SK-N-MC (cell line): ENCODE measurements around the gene PPP1R12B.
"Not testable (repeated sequence)": the region's sequence is repeated elsewhere in the genome, so short reads cannot be mapped to it uniquely, and the experiment has no call there.

Experiments
- DNase-seq: peaks from one replicate; pipeline ENCODE4 v3.0.0-alpha.2; 2011; ENCODE audit warnings: low read depth, low spot score
- H3K27ac ChIP-seq: fragments of 200-600 bp; sonication (generic); 2 replicates; pipeline ENCODE4 v1.5.1; 2016; ENCODE audit warnings: mixed run types
- H3K36me3 ChIP-seq: fragments of 200-600 bp; sonication (generic); 2 replicates; pipeline ENCODE4 v1.6.1; 2017; ENCODE audit warnings: antibody characterized with exemption, low read length, mixed read lengths; ENCODE audit not compliant: insufficient read depth
- H3K4me3 ChIP-seq: fragments of 200-600 bp; sonication (generic); 2 replicates; pipeline ENCODE4 v1.5.1; 2016
- H3K9ac ChIP-seq: fragments of 200-600 bp; sonication (generic); 2 replicates; pipeline ENCODE4 v1.8.0; 2017; ENCODE audit warnings: mixed run types, mixed read lengths; ENCODE audit not compliant: insufficient read length
- H3K9me3 ChIP-seq: fragments of 200-600 bp; sonication (generic); 2 replicates; pipeline ENCODE4 v1.6.1; 2017; ENCODE audit warnings: low read depth, mild to moderate bottlenecking, antibody characterized with exemption, low read length, moderate library complexity, mixed read lengths
- EZH2 ChIP-seq: fragments of 200-600 bp; sonication (generic); IDR thresholded peaks from one replicate; pipeline ENCODE4 v1.6.1; 2017; ENCODE audit warnings: antibody characterized with exemption
- FOXP2 ChIP-seq: optimal IDR thresholded peaks from 2 replicates; pipeline ENCODE3; 2011; ENCODE audit warnings: mild to moderate bottlenecking, moderate library complexity; ENCODE audit not compliant: insufficient read depth; ENCODE audit errors: extremely low read length, control extremely low read depth
- POLR2AphosphoS5 ChIP-seq: IDR thresholded peaks from 2 replicates; pipeline ENCODE4 v1.6.1; 2012; ENCODE audit warnings: mild to moderate bottlenecking, low read depth, low read length, borderline replicate concordance

Gene PPP1R12B

GRCh38 chr1:202547215-202547614 lies 198.7 kb downstream of the PPP1R12B start:
- no peak overlapping the region for H3K27ac ChIP-seq
- no peaks in the 10 kb centered on the region for H3K36me3 ChIP-seq
- no peak for DNase-seq
- H3K9me3 ChIP-seq, result no peaks in the 10 kb centered on the region
- H3K9ac ChIP-seq, result no peak overlapping the region
- H3K4me3 ChIP-seq, result no peak overlapping the region
- TF ChIP-seq FOXP2 (no peak), EZH2 (no peak), POLR2AphosphoS5 (no peak)

GRCh38 chr1:202550088-202550487 lies 201.6 kb downstream of the PPP1R12B start:
- H3K36me3 ChIP-seq, DNase-seq: not testable (repeated sequence)

GRCh38 chr1:202551683-202552082 lies 203.2 kb downstream of the PPP1R12B start:
- TF ChIP-seq POLR2AphosphoS5 (no peak), EZH2 (no peak), FOXP2 (no peak)
- Histone ChIP-seq H3K27ac (no peak overlapping the region), H3K36me3 (no peaks in the 10 kb centered on the region), H3K9ac (no peak overlapping the region), H3K4me3 (no peak overlapping the region), H3K9me3 (no peaks in the 10 kb centered on the region)
- no peak for DNase-seq

More at GRCh38 chr1:202550088-202550487, 201.6 kb downstream of the PPP1R12B start:
- not testable (repeated sequence) for H3K27ac ChIP-seq, H3K9me3 ChIP-seq, H3K4me3 ChIP-seq, H3K9ac ChIP-seq

GRCh38 chr1:202552615-202553014 lies 204.1 kb downstream of the PPP1R12B start:
- Histone ChIP-seq H3K4me3 (peak overlapping the region; percentile 32; the same call in 1 of the 2 replicates), H3K27ac (peak overlapping the region; percentile 87)
- H3K9ac ChIP-seq, DNase-seq, H3K36me3 ChIP-seq, H3K9me3 ChIP-seq: not testable (repeated sequence)

GRCh38 chr1:202553078-202553477 lies 204.6 kb downstream of the PPP1R12B start:
- not testable (repeated sequence) for H3K9me3 ChIP-seq, DNase-seq, H3K36me3 ChIP-seq, H3K9ac ChIP-seq
- peak overlapping the region; percentile 87 for H3K27ac ChIP-seq
- H3K4me3 ChIP-seq, result peak overlapping the region; percentile 33; the same call in 1 of the 2 replicates

GRCh38 chr1:202553560-202554038 lies 205.1 kb downstream of the PPP1R12B start:
- no peak for DNase-seq
- TF ChIP-seq EZH2 (no peak), FOXP2 (no peak), POLR2AphosphoS5 (no peak)
- H3K9me3 ChIP-seq, result no peaks in the 10 kb centered on the region
- no peak overlapping the region for H3K9ac ChIP-seq
- peak overlapping the region; percentile 87 for H3K27ac ChIP-seq
- no peaks in the 10 kb centered on the region for H3K36me3 ChIP-seq
- H3K4me3 ChIP-seq, result peak overlapping the region; percentile 33; the same call in 1 of the 2 replicates

GRCh38 chr1:202554619-202555018 lies 206.1 kb downstream of the PPP1R12B start:
- not testable (repeated sequence) for DNase-seq, H3K9ac ChIP-seq, H3K36me3 ChIP-seq, H3K9me3 ChIP-seq, H3K27ac ChIP-seq, H3K4me3 ChIP-seq

- not testable (repeated sequence) for DNase-seq, H3K36me3 ChIP-seq, H3K9ac ChIP-seq, H3K27ac ChIP-seq, H3K9me3 ChIP-seq, H3K4me3 ChIP-seq
Measured at GRCh38 chr1:202556037-202556436, 207.5 kb downstream of the PPP1R12B start.

GRCh38 chr1:202557662-202558061 lies 209.2 kb downstream of the PPP1R12B start:
- H3K9me3 ChIP-seq, H3K4me3 ChIP-seq, H3K9ac ChIP-seq, H3K27ac ChIP-seq, H3K36me3 ChIP-seq, DNase-seq: not testable (repeated sequence)

- TF ChIP-seq FOXP2 (no peak), EZH2 (no peak), POLR2AphosphoS5 (no peak)
- Histone ChIP-seq H3K9me3 (no peaks in the 10 kb centered on the region), H3K9ac (no peak overlapping the region), H3K27ac (no peak overlapping the region), H3K4me3 (no peak overlapping the region), H3K36me3 (no peaks in the 10 kb centered on the region)
- DNase-seq, result no peak
Measured at GRCh38 chr1:202561240-202561639, 212.7 kb downstream of the PPP1R12B start.
